Mesendoderm (in vitro differentiated cells): ENCODE measurements around the gene DNAH3.

Source experiments
- DNase-seq: peaks from one replicate; pipeline ENCODE4 v3.0.0; 2013
- H2AK5ac ChIP-seq: 2 replicates; pipeline ENCODE4 v1.6.1; 2013; ENCODE audit warnings: low read length, inconsistent platforms
- H2BK120ac ChIP-seq: 2 replicates; pipeline ENCODE4 v1.6.1; 2013; ENCODE audit warnings: low read depth, mild to moderate bottlenecking, low read length, moderate library complexity, mixed read lengths
- H2BK15ac ChIP-seq: replicated peaks from 2 replicates; pipeline ENCODE4 v1.6.1; 2013; ENCODE audit warnings: low read depth, mild to moderate bottlenecking, moderate library complexity
- H2BK5ac ChIP-seq: 2 replicates; pipeline ENCODE4 v1.6.1; 2013; ENCODE audit warnings: low read length, inconsistent platforms
- H3K18ac ChIP-seq: 2 replicates; pipeline ENCODE4 v1.6.1; 2013; ENCODE audit warnings: mild to moderate bottlenecking, low read length, mixed read lengths
- H3K23ac ChIP-seq: one replicate; pipeline ENCODE4 v1.6.1; 2013; ENCODE audit warnings: low read length
- H3K27ac ChIP-seq: 2 replicates; pipeline ENCODE4 v1.5.1; 2013; ENCODE audit warnings: low read depth, mild to moderate bottlenecking, inconsistent platforms, low read length, moderate library complexity
- H3K27me3 ChIP-seq: 2 replicates; pipeline ENCODE4 v1.6.1; 2013; ENCODE audit warnings: low read length, control low read depth, mild to moderate bottlenecking, inconsistent platforms; ENCODE audit not compliant: insufficient read depth, poor library complexity
- H3K36me3 ChIP-seq: 2 replicates; pipeline ENCODE4 v1.6.1; 2013; ENCODE audit warnings: low read length, inconsistent platforms; ENCODE audit not compliant: control insufficient read depth, insufficient read depth
- H3K4ac ChIP-seq: one replicate; pipeline ENCODE4 v1.6.1; 2013; ENCODE audit warnings: low read depth, mild to moderate bottlenecking, low read length, moderate library complexity
- H3K4me1 ChIP-seq: 2 replicates; pipeline ENCODE4 v1.6.1; 2013; ENCODE audit warnings: low read depth, low read length, inconsistent platforms; ENCODE audit not compliant: control insufficient read depth
- H3K4me2 ChIP-seq: 2 replicates; pipeline ENCODE4 v1.6.1; 2013; ENCODE audit warnings: low read length
- H3K4me3 ChIP-seq: 2 replicates; pipeline ENCODE4 v1.5.1; 2013; ENCODE audit warnings: mild to moderate bottlenecking, low read length
- H3K56ac ChIP-seq: one replicate; pipeline ENCODE4 v1.6.1; 2013; ENCODE audit warnings: low read length
- H3K79me1 ChIP-seq: 2 replicates; pipeline ENCODE4 v1.6.1; 2013; ENCODE audit warnings: low read length, inconsistent platforms
- H3K79me2 ChIP-seq: 2 replicates; pipeline ENCODE4 v1.6.1; 2013; ENCODE audit warnings: mild to moderate bottlenecking, low read length; ENCODE audit not compliant: control insufficient read depth, insufficient read depth
- H3K9ac ChIP-seq: 2 replicates; pipeline ENCODE4 v1.6.1; 2013; ENCODE audit warnings: low read length, inconsistent platforms
- H4K5ac ChIP-seq: one replicate; pipeline ENCODE4 v1.6.1; 2013; ENCODE audit warnings: low read length
- H4K8ac ChIP-seq: one replicate; pipeline ENCODE4 v1.6.1; 2013; ENCODE audit warnings: low read depth, mild to moderate bottlenecking, control low read depth, low read length, moderate library complexity
- WGBS: extraction: QIAGEN DNeasy Blood & Tissue Kit; methylation state at CpG from one replicate; pipeline ENCODE4 v1.1.7; 2013; ENCODE audit warnings: low lambda C conversion rate, missing lambda C conversion rate; ENCODE audit not compliant: insufficient coverage; ENCODE audit errors: extremely low coverage; 5-methylcytosine and 5-hydroxymethylcytosine counted together

The DNAH3 gene

GRCh38 chr16:20911361-20911760, 239.3 kb downstream of the DNAH3 start:
- H3K9ac ChIP-seq = no peak overlapping the region
- H3K23ac ChIP-seq = no peak overlapping the region
- H4K8ac ChIP-seq = no peak overlapping the region
- no peak for DNase-seq
- no peak overlapping the region for H3K27ac ChIP-seq
- no peak overlapping the region for H3K4ac ChIP-seq
- WGBS = no CpG with 5 or more reads among the region's 1 CpG
- no peaks in the 10 kb centered on the region for H3K27me3 ChIP-seq
- no peaks in the 10 kb centered on the region for H3K4me1 ChIP-seq
- no peak overlapping the region for H3K4me2 ChIP-seq
- H3K36me3 ChIP-seq = no peaks in the 10 kb centered on the region
- no peaks in the 10 kb centered on the region for H3K79me2 ChIP-seq
- no peak overlapping the region for H3K56ac ChIP-seq
- no peak overlapping the region for H3K18ac ChIP-seq
- no peaks in the 10 kb centered on the region for H3K79me1 ChIP-seq
- H2BK5ac ChIP-seq = no peak overlapping the region
- H2BK15ac ChIP-seq = no peak overlapping the region
- no peak overlapping the region for H2BK120ac ChIP-seq
- H2AK5ac ChIP-seq = no peak overlapping the region
- no peak overlapping the region for H4K5ac ChIP-seq
- no peak overlapping the region for H3K4me3 ChIP-seq

- Histone ChIP-seq H2AK5ac (no peak overlapping the region), H3K4me1 (no peaks in the 10 kb centered on the region), H3K18ac (no peak overlapping the region), H4K8ac (no peak overlapping the region), H4K5ac (no peak overlapping the region), H3K9ac (no peak overlapping the region), H3K79me1 (no peaks in the 10 kb centered on the region), H3K56ac (no peak overlapping the region), H3K4me2 (no peak overlapping the region), H3K27ac (no peak overlapping the region), H3K23ac (no peak overlapping the region), H3K4ac (no peak overlapping the region), H3K4me3 (no peak overlapping the region), H2BK5ac (no peak overlapping the region), H2BK120ac (no peak overlapping the region), H3K79me2 (no peaks in the 10 kb centered on the region), H3K36me3 (no peaks in the 10 kb centered on the region), H2BK15ac (no peak overlapping the region), H3K27me3 (no peaks in the 10 kb centered on the region)
- DNase-seq = no peak
- WGBS = no CpG with 5 or more reads among the region's 2 CpGs
These were observed 239.8 kb downstream of the DNAH3 start for GRCh38 chr16:20910781-20911321.

DNA sequence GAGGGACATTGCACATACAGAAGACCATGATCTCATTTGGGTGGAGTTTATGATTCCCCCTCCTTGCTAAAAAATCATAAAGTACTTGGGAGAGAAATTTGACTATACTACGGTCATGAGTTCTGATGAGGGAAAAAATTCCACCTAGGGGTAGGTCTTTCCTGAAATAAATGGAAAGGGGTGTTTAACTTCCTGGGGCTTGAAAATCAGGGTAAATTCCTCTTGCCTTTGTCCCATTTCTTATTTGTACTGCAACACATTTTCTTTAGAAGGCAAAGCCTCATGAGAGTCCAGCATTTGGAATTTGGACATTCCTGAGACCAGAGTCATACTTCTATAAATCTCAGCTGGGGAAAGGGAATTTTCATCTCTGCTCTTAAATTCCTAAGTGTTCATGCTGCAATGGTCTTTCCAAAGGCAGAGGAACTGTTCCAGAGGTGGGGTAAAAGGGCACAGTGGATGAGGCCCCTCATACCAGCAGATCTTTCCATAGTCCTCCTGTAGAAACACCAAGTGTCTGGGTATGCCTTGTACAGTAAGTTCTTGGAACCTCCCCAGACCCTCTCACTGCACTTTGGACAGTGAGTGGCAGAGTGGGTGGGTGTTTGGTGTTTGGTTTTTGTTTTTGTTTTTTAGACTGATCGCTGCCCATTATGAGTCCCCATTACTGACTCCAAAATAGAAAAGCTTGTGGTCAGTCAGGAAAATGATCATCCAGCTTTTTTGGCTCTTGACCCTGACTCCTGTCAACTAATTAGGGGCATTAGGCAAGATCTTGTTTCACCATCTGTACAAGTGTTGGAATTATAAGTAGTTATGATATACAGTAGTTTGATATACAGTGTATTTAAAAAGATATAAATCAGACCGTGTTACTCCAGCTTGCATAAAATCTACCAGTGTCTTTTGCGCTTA, 244.0 kb downstream of the DNAH3 start:
- no peak overlapping the region for H2BK120ac ChIP-seq
- DNase-seq = no peak
- H3K9ac ChIP-seq = no peak overlapping the region
- no peak overlapping the region for H4K8ac ChIP-seq
- H3K79me1 ChIP-seq = peaks cover 10% of the 10 kb centered on the region
- H3K23ac ChIP-seq = no peak overlapping the region
- WGBS = no CpG with 5 or more reads among the region's 4 CpGs
- no peak overlapping the region for H3K56ac ChIP-seq
- no peaks in the 10 kb centered on the region for H3K36me3 ChIP-seq
- H3K18ac ChIP-seq = no peak overlapping the region
- no peaks in the 10 kb centered on the region for H3K27me3 ChIP-seq
- H3K4me1 ChIP-seq = no peaks in the 10 kb centered on the region
- no peak overlapping the region for H3K27ac ChIP-seq
- no peak overlapping the region for H2BK5ac ChIP-seq
- no peak overlapping the region for H2AK5ac ChIP-seq
- no peak overlapping the region for H4K5ac ChIP-seq
- H3K79me2 ChIP-seq = peaks cover 2% of the 10 kb centered on the region
- no peak overlapping the region for H2BK15ac ChIP-seq
- H3K4me3 ChIP-seq = no peak overlapping the region
- H3K4ac ChIP-seq = no peak overlapping the region
- no peak overlapping the region for H3K4me2 ChIP-seq

DNA sequence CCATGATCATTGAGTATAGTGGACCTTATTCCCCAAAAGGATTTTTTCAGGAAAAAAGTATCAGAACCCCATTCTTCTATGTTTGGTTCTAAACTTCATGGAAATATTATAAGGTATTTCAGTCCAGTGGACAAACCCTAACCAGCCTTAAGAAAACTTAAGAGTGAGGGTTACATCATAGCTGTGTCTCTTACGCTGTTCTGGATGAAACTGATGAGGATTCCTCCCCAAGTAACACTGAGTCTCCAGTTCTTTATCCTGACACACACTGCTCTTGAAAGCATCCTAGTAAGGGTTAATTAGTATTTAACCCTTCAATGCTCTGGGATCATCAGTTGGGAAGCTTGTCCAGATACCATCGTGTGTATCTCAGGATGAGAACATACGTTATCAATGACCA, 245.1 kb downstream of the DNAH3 start:
- H3K23ac ChIP-seq = no peak overlapping the region
- H3K36me3 ChIP-seq = no peaks in the 10 kb centered on the region
- DNase-seq = no peak
- H2BK120ac ChIP-seq = no peak overlapping the region
- H4K5ac ChIP-seq = no peak overlapping the region
- H3K4me1 ChIP-seq = no peaks in the 10 kb centered on the region
- no peak overlapping the region for H3K4me2 ChIP-seq
- H3K56ac ChIP-seq = no peak overlapping the region
- H3K4me3 ChIP-seq = no peak overlapping the region
- H3K79me2 ChIP-seq = peaks cover 2% of the 10 kb centered on the region
- H3K27me3 ChIP-seq = no peaks in the 10 kb centered on the region
- peaks cover 10% of the 10 kb centered on the region for H3K79me1 ChIP-seq
- no peak overlapping the region for H3K18ac ChIP-seq
- no peak overlapping the region for H3K27ac ChIP-seq
- no CpG with 5 or more reads among the region's 3 CpGs for WGBS
- H2AK5ac ChIP-seq = no peak overlapping the region
- no peak overlapping the region for H2BK15ac ChIP-seq
- H2BK5ac ChIP-seq = no peak overlapping the region
- no peak overlapping the region for H3K4ac ChIP-seq
- no peak overlapping the region for H3K9ac ChIP-seq
- no peak overlapping the region for H4K8ac ChIP-seq

DNA sequence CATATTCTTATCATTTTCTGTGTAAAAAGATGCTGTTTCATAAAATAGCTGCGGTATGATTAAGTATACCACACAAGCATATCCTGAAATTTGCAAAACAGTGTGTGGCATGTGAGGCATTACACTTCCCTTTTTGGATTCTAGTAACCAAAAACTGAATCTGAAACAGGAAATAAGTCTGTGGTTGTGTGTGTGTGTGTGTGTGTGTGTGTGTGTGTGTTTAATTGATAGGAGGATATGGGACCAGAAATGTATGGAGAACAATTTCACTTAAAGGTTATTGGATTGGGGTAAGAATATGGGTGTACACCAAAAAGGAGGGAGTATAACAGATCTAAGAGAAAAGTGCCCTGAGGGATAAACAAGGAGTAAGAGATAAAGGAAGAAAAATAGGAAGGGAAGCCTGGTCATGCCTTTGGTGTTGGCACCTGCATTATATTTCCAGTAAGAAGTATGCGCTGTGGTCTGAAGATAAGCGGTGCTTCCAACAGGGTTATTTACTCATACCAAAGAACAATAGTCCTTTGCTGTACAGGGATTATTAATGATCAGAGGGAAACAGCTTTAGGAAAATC, 246.1 kb downstream of the DNAH3 start:
- Histone ChIP-seq H4K5ac (no peak overlapping the region), H3K56ac (no peak overlapping the region), H2BK5ac (no peak overlapping the region), H3K9ac (no peak overlapping the region), H3K4ac (no peak overlapping the region), H3K4me3 (no peak overlapping the region), H3K23ac (no peak overlapping the region), H3K36me3 (no peaks in the 10 kb centered on the region), H3K4me1 (no peaks in the 10 kb centered on the region), H3K27ac (no peak overlapping the region), H2BK15ac (no peak overlapping the region), H4K8ac (no peak overlapping the region), H3K79me2 (peaks cover 5% of the 10 kb centered on the region), H3K79me1 (peaks cover 11% of the 10 kb centered on the region), H3K4me2 (no peak overlapping the region), H2BK120ac (no peak overlapping the region), H2AK5ac (no peak overlapping the region), H3K27me3 (no peaks in the 10 kb centered on the region), H3K18ac (no peak overlapping the region)
- no CpG with 5 or more reads among the region's 3 CpGs for WGBS
- DNase-seq = no peak
